IMR-90 (cell line): Measurements from ENCODE around the gene KRT82. TPM values are rescaled to one million over a fixed set of nuclear protein-coding genes. Genes with fewer than 3 reads are reported as not detected.
A peak's percentile ranks its signal among the peaks of the same experiment; 100 is the strongest.

Experiments used
- ATAC-seq: fragments of 200-7000 bp; cut with Tn5 transposase; 2 replicates; pipeline ENCODE4 v1.9.1; 2020; ENCODE audit warnings: low read depth, mild to moderate bottlenecking, moderate library complexity
- BruUV-seq: library from RNA; stranded (reverse); fragments of 400-500 nt; replicated peaks from 2 replicates; lab custom pipeline; 2021; lab: Mats Ljungman, UMichigan
- CTCF ChIA-PET: fragments of 300-600 bp; formaldehyde crosslinking; extraction: SDS; loops from one replicate; lab custom pipeline; 2021; ENCODE audit warnings: antibody characterized with exemption; lab: Yijun Ruan, JAX
- POLR2A ChIA-PET: fragments of 300-600 bp; sonication (Branson Sonifier 250); formaldehyde crosslinking; loops from one replicate; lab custom pipeline; 2022; ENCODE audit warnings: antibody characterized with exemption; ENCODE audit not compliant: unreplicated experiment; lab: Charles Lee
- DNase-seq: peaks from one replicate; pipeline ENCODE4 v3.0.0; 2013
- H2AFZ ChIP-seq: replicated peaks from 2 replicates; pipeline ENCODE3; 2013; ENCODE audit warnings: low read length, mild to moderate bottlenecking; ENCODE audit not compliant: poor library complexity
- H2AK5ac ChIP-seq: 2 replicates; pipeline ENCODE4 v1.6.1; 2013; ENCODE audit warnings: low read depth, low read length, inconsistent platforms
- H2AK9ac ChIP-seq: replicated peaks from 2 replicates; pipeline ENCODE3; 2013; ENCODE audit warnings: mild to moderate bottlenecking, low read depth, low read length, moderate library complexity; ENCODE audit not compliant: poor library complexity
- H2BK120ac ChIP-seq: 2 replicates; pipeline ENCODE4 v1.6.1; 2013; ENCODE audit warnings: low read depth, low read length, inconsistent platforms
- H2BK15ac ChIP-seq: 3 replicates; pipeline ENCODE4 v1.6.1; 2013; ENCODE audit warnings: low read depth, low read length, inconsistent platforms
- H2BK20ac ChIP-seq: 2 replicates; pipeline ENCODE4 v1.6.1; 2013; ENCODE audit warnings: low read depth, mild to moderate bottlenecking, inconsistent platforms, low read length, moderate library complexity
- H2BK5ac ChIP-seq: 2 replicates; pipeline ENCODE4 v1.6.1; 2013; ENCODE audit warnings: mild to moderate bottlenecking, low read depth, low read length, inconsistent platforms; ENCODE audit not compliant: poor library complexity, severe bottlenecking
- H3K14ac ChIP-seq: replicated peaks from 2 replicates; pipeline ENCODE4 v1.6.1; 2013; ENCODE audit warnings: low read depth, low read length, inconsistent platforms
- H3K18ac ChIP-seq: 2 replicates; pipeline ENCODE4 v1.6.1; 2013; ENCODE audit warnings: low read depth, low read length, control low read depth
- H3K23ac ChIP-seq: 2 replicates; pipeline ENCODE4 v1.6.1; 2013; ENCODE audit warnings: low read depth, low read length, inconsistent platforms
- H3K27ac ChIP-seq: 2 replicates; pipeline ENCODE4 v1.5.1; 2013; ENCODE audit warnings: mild to moderate bottlenecking, control low read depth, low read length; ENCODE audit not compliant: insufficient read depth
- H3K27me3 ChIP-seq: 2 replicates; pipeline ENCODE4 v1.6.1; 2013; ENCODE audit warnings: low read length; ENCODE audit not compliant: control insufficient read depth, insufficient read depth
- H3K36me3 ChIP-seq: 2 replicates; pipeline ENCODE4 v1.6.1; 2013; ENCODE audit warnings: low read length, mixed read lengths; ENCODE audit not compliant: control insufficient read depth, insufficient read depth
- H3K4ac ChIP-seq: 2 replicates; pipeline ENCODE4 v1.6.1; 2013; ENCODE audit warnings: low read depth, low read length, inconsistent platforms
- H3K4me1 ChIP-seq: 2 replicates; pipeline ENCODE4 v1.6.1; 2013; ENCODE audit warnings: low read length, mixed read lengths; ENCODE audit not compliant: control insufficient read depth, insufficient read depth
- H3K4me2 ChIP-seq: 2 replicates; pipeline ENCODE4 v1.6.1; 2013; ENCODE audit warnings: low read depth, mild to moderate bottlenecking, control low read depth, low read length, moderate library complexity
- H3K4me3 ChIP-seq: 2 replicates; pipeline ENCODE4 v1.5.1; 2013; ENCODE audit warnings: low read depth, mild to moderate bottlenecking, control low read depth, low read length, moderate library complexity; ENCODE audit not compliant: insufficient read depth
- H3K56ac ChIP-seq: 2 replicates; pipeline ENCODE4 v1.6.1; 2013; ENCODE audit warnings: low read length, inconsistent platforms; ENCODE audit not compliant: insufficient read depth; ENCODE audit errors: extremely low read depth
- H3K79me1 ChIP-seq, 2 experiments: 2 replicates each; pipeline ENCODE4 v1.6.1; 2013; ENCODE audit warnings: low read length in 2 of 2, inconsistent platforms in 1 of 2, low read depth in 1 of 2
- H3K9ac ChIP-seq: 2 replicates; pipeline ENCODE4 v1.6.1; 2013; ENCODE audit warnings: low read depth, low read length, control low read depth
- H3K9me1 ChIP-seq: 2 replicates; pipeline ENCODE4 v1.6.1; 2013; ENCODE audit warnings: low read length, inconsistent platforms; ENCODE audit not compliant: insufficient read depth
- H3K9me3 ChIP-seq: 2 replicates; pipeline ENCODE4 v1.6.1; 2013; ENCODE audit warnings: low read length; ENCODE audit not compliant: control insufficient read depth, insufficient read depth
- H4K20me1 ChIP-seq: 2 replicates; pipeline ENCODE4 v1.6.1; 2013; ENCODE audit warnings: low read length, inconsistent platforms; ENCODE audit not compliant: insufficient read depth
- H4K5ac ChIP-seq: 2 replicates; pipeline ENCODE4 v1.6.1; 2013; ENCODE audit warnings: mild to moderate bottlenecking, low read depth, low read length, control low read depth
- H4K8ac ChIP-seq, 2 experiments: 2 replicates each; pipeline ENCODE4 v1.6.1; 2013; ENCODE audit warnings: low read depth in 2 of 2, low read length in 2 of 2, control low read depth in 1 of 2, inconsistent platforms in 1 of 2
- H4K91ac ChIP-seq: 2 replicates; pipeline ENCODE4 v1.6.1; 2013; ENCODE audit warnings: low read depth, low read length, inconsistent platforms; ENCODE audit not compliant: insufficient read depth
- CEBPB ChIP-seq: IDR thresholded peaks from 2 replicates; pipeline ENCODE4 v1.6.1; 2012; ENCODE audit warnings: low read depth, low read length, improper control_type of control experiment
- CHD1 ChIP-seq: IDR thresholded peaks from 2 replicates; pipeline ENCODE4 v1.6.1; 2012; ENCODE audit warnings: low read depth, low read length, improper control_type of control experiment
- MAFK ChIP-seq: IDR thresholded peaks from 2 replicates; pipeline ENCODE4 v1.6.1; 2012; ENCODE audit warnings: low read depth, low read length, improper control_type of control experiment
- NFE2L2 ChIP-seq: fragments of 150-350 bp; IDR thresholded peaks from 2 replicates; pipeline ENCODE4 v1.6.1; 2016; ENCODE audit warnings: low read depth, mild to moderate bottlenecking, low read length
- RAD21 ChIP-seq: IDR thresholded peaks from 2 replicates; pipeline ENCODE4 v1.6.1; 2012; ENCODE audit warnings: low read length, improper control_type of control experiment
- RFX5 ChIP-seq: IDR thresholded peaks from 2 replicates; pipeline ENCODE4 v1.8.0; 2012; ENCODE audit warnings: low read depth, mild to moderate bottlenecking, low read length, moderate library complexity
- WGBS, 2 experiments: methylation state at CpG; one replicate each; pipeline versions ENCODE4 v1.1.5 to v1.1.7; 2013; ENCODE audit warnings: missing lambda C conversion rate in 2 of 2; ENCODE audit not compliant: insufficient read length in 1 of 2; ENCODE audit errors: extremely low coverage in 2 of 2; 5-methylcytosine and 5-hydroxymethylcytosine counted together
- dilution Hi-C: fragments of 300-500 bp; cut with HindIII; formaldehyde crosslinking; loops from one replicate; pipeline ENCODE4 v1.14.3; 2018; ENCODE audit warnings: low sequenced_read_pairs; ENCODE audit not compliant: unreplicated experiment
- in situ Hi-C: fragments of 300-500 bp; cut with MboI; formaldehyde crosslinking; loops from 3 replicates; pipeline ENCODE4 v1.14.3; 2019; ENCODE audit warnings: low sequenced_read_pairs, inconsistent platforms, mixed read lengths
- intact Hi-C: fragments of 100-400 bp; cut with micrococcal nuclease; formaldehyde crosslinking; loops from 2 replicates; pipeline ENCODE4 v1.10.0; 2022
- polyA plus RNA-seq, 3 experiments: library from polyadenylated mRNA; depleted of rRNA; stranded (reverse); fragments of >200 nt; gene quantifications; 2 replicates each; pipeline ENCODE4 v1.2.3, GENCODE V29; 2012; ENCODE audit warnings: low replicate concordance in 1 of 3
- total RNA-seq: library from RNA; depleted of rRNA; stranded (reverse); fragments of >200 nt; gene quantifications from 2 replicates; pipeline ENCODE4 v1.2.3, GENCODE V29; 2012
- TF ChIP-seq, protein P1 (sequence below): conservative IDR thresholded peaks from 2 replicates; pipeline ENCODE4 v1.5.1; 2012; ENCODE audit warnings: mild to moderate bottlenecking, low read depth, low read length, improper control_type of control experiment
- TF ChIP-seq, protein P2 (sequence below): fragments of 150-350 bp; IDR thresholded peaks from 2 replicates; pipeline ENCODE4 v1.6.1; 2016; ENCODE audit warnings: low read depth, mild to moderate bottlenecking, low read length, moderate library complexity, borderline replicate concordance

KRT82 gene
- total and polyA plus RNA-seq, 2 of the 4 experiments (the other 2 are of a cell fraction), result not detected

DNA sequence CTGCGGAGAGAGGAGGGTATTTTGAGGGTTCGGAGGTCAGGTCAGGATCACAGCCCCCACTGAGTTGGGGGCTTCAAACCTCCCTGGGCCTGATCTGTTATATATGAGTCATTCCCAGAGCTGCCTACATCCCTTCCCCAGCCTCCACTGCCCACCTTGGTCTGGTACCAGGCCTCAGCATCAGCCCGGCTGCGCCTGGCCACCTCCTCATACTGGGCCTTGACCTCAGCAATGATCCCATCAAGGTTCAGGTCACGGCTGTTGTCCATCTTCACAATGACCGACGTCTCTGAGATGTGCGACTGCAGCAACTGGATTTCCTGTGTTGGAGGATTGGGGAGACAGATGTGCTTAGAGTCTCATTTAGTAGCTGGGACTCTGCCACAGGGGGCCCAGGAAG is 24.9 kb downstream of the KRT82 start:
- no peak overlapping the region for H3K14ac ChIP-seq
- H3K4me3 ChIP-seq, result no peak overlapping the region
- CTCF ChIA-PET, result no interaction called here
- H3K4ac ChIP-seq, result no peak overlapping the region
- no CpG with 5 or more reads among the region's 8 CpGs for WGBS, 2 experiments
- no peaks in the 10 kb centered on the region for H3K36me3 ChIP-seq
- H3K18ac ChIP-seq, result no peak overlapping the region
- H3K23ac ChIP-seq, result no peak overlapping the region
- H3K9me1 ChIP-seq, result no peaks in the 10 kb centered on the region
- intact Hi-C loops, result no loop called here
- H4K5ac ChIP-seq, result no peak overlapping the region
- H2BK15ac ChIP-seq, result no peak overlapping the region
- BruUV-seq, result no TSS peak
- ATAC-seq (no peak), DNase-seq (no peak)
- H3K9me3 ChIP-seq, result no peaks in the 10 kb centered on the region
- dilution Hi-C loops, result no loop called here
- H2AFZ ChIP-seq, result peak overlapping the region; percentile 40
- no peak overlapping the region for H3K27ac ChIP-seq
- H2AK9ac ChIP-seq, result no peak overlapping the region
- no peak overlapping the region for H2AK5ac ChIP-seq
- TF ChIP-seq, protein P1, sequence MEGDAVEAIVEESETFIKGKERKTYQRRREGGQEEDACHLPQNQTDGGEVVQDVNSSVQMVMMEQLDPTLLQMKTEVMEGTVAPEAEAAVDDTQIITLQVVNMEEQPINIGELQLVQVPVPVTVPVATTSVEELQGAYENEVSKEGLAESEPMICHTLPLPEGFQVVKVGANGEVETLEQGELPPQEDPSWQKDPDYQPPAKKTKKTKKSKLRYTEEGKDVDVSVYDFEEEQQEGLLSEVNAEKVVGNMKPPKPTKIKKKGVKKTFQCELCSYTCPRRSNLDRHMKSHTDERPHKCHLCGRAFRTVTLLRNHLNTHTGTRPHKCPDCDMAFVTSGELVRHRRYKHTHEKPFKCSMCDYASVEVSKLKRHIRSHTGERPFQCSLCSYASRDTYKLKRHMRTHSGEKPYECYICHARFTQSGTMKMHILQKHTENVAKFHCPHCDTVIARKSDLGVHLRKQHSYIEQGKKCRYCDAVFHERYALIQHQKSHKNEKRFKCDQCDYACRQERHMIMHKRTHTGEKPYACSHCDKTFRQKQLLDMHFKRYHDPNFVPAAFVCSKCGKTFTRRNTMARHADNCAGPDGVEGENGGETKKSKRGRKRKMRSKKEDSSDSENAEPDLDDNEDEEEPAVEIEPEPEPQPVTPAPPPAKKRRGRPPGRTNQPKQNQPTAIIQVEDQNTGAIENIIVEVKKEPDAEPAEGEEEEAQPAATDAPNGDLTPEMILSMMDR, result no peak
- TF ChIP-seq, protein P2, sequence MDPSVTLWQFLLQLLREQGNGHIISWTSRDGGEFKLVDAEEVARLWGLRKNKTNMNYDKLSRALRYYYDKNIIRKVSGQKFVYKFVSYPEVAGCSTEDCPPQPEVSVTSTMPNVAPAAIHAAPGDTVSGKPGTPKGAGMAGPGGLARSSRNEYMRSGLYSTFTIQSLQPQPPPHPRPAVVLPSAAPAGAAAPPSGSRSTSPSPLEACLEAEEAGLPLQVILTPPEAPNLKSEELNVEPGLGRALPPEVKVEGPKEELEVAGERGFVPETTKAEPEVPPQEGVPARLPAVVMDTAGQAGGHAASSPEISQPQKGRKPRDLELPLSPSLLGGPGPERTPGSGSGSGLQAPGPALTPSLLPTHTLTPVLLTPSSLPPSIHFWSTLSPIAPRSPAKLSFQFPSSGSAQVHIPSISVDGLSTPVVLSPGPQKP, result no peak
- no peak for TF ChIP-seq CEBPB
- no peak for TF ChIP-seq MAFK
- TF ChIP-seq RAD21, result no peak
- no peak for TF ChIP-seq NFE2L2
- no peak for TF ChIP-seq CHD1
- TF ChIP-seq RFX5, result no peak
- H3K56ac ChIP-seq, result no peak overlapping the region
- no peaks in the 10 kb centered on the region for H4K20me1 ChIP-seq
- no peak overlapping the region for H2BK120ac ChIP-seq
- no peaks in the 10 kb centered on the region for H3K4me1 ChIP-seq
- no peak overlapping the region for H2BK20ac ChIP-seq
- H2BK5ac ChIP-seq, result no peak overlapping the region
- H3K79me1 ChIP-seq, result no peaks in the 10 kb centered on the region
- peaks cover 54% of the 10 kb centered on the region for H3K27me3 ChIP-seq
- in situ Hi-C loops, result no loop called here
- POLR2A ChIA-PET, result no interaction called here
- no peak overlapping the region for H4K8ac ChIP-seq
- no peak overlapping the region for H4K91ac ChIP-seq
- no peak overlapping the region for H3K4me2 ChIP-seq
- no peak overlapping the region for H3K9ac ChIP-seq
